Left lung (tissue), 10 donors: ENCODE data around the gene SMIM24. TPM values are rescaled to one million over a fixed set of nuclear protein-coding genes. Genes with fewer than 3 reads are reported as not detected.

Experiments used
- ATAC-seq: fragments of 200-7000 bp; cut with Tn5 transposase; one replicate; pipeline ENCODE4 v1.9.1; 2020; ENCODE audit warnings: moderate library complexity
- DNase-seq, 4 donors: peaks; one replicate each; pipeline ENCODE4 v3.0.0-alpha.2; 2013 to 2020
- H3K27ac ChIP-seq, 2 donors: fragments of 200-600 bp; sonication (generic) in 1 of 2; one replicate each; pipeline versions ENCODE4 v1.5.0 to v1.8.0; 2020 to 2021
- H3K27me3 ChIP-seq, 2 donors: fragments of 200-600 bp; sonication (generic) in 1 of 2; one replicate each; pipeline versions ENCODE4 v1.5.0 to v1.8.0; 2020 to 2021
- H3K36me3 ChIP-seq, 2 donors: fragments of 200-600 bp; sonication (generic) in 1 of 2; one replicate each; pipeline versions ENCODE4 v1.5.0 to v1.8.0; 2020 to 2021
- H3K4me1 ChIP-seq, 2 donors: fragments of 200-600 bp; one replicate each; pipeline ENCODE4 v1.8.0; 2021
- H3K4me3 ChIP-seq, 2 donors: fragments of 200-600 bp; sonication (generic) in 1 of 2; one replicate each; pipeline versions ENCODE4 v1.5.0 to v1.8.0; 2020 to 2021; ENCODE audit warnings: mild to moderate bottlenecking in 1 of 2
- H3K9me3 ChIP-seq, 2 donors: fragments of 200-600 bp; sonication (generic) in 1 of 2; one replicate each; pipeline versions ENCODE4 v1.5.0 to v1.8.0; 2020 to 2021
- intact Hi-C, 2 donors: fragments of 100-400 bp; cut with DNase I; formaldehyde crosslinking; loops; one replicate each; pipeline versions ENCODE4 v1.11.2 to v1.14.2; 2022
- polyA plus RNA-seq, 6 donors: library from polyadenylated mRNA; unstranded; fragments of 120-200 nt; gene quantifications; one replicate each; pipeline ENCODE4 v1.2.1, GENCODE V29; 2013; ENCODE audit not compliant: insufficient read length in 6 of 6
- total RNA-seq, 2 donors: library from RNA; stranded (reverse); fragmentation: NEBNext Ultra II Directional; extraction: Animal tissue kit (Norgen Biotek cat#: 25700); gene quantifications; one replicate each; pipeline ENCODE4 v1.2.1, GENCODE V29; 2021
- TF ChIP-seq, protein P1 (sequence below), 2 donors: fragments of 200-600 bp; sonication (generic) in 1 of 2; IDR thresholded peaks; one replicate each; pipeline versions ENCODE4 v1.5.0 to v1.8.0; 2021; ENCODE audit warnings: antibody characterized with exemption in 2 of 2
- donor health status: DM: no; HTN: yes; CAD: no.
- donor health status: DM: no; HTN: no; CAD: no.

The SMIM24 gene
- total and polyA plus RNA-seq, 8 donors, result 0.78 to 4.6 (median 1.8) TPM; not detected in 2

DNA sequence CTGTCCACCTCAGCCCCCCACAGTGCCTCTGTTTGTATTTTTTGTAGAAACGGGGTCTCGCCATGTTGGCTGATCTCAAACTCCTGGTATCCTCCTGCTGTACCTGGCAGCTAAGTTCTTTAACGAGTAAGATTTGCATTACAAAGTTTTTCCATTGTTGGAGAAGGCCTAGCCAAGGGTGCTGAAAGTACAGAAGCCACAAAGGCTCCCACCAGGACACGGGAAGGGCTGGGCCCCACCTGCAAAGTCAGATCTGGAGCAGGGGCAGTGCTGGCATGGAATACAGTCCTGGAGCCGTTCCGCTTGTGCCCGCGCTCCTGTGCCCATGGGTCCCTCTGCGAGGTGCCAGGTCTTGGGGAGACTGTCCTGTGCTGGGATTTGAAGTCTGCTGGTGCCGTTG is 37.9 kb upstream of the SMIM24 start:
- no peaks in the 10 kb centered on the region for H3K9me3 ChIP-seq
- intact Hi-C loops, result no loop called here
- no peak overlapping the region for H3K27ac ChIP-seq
- no peak for ATAC-seq
- TF ChIP-seq, protein P1, sequence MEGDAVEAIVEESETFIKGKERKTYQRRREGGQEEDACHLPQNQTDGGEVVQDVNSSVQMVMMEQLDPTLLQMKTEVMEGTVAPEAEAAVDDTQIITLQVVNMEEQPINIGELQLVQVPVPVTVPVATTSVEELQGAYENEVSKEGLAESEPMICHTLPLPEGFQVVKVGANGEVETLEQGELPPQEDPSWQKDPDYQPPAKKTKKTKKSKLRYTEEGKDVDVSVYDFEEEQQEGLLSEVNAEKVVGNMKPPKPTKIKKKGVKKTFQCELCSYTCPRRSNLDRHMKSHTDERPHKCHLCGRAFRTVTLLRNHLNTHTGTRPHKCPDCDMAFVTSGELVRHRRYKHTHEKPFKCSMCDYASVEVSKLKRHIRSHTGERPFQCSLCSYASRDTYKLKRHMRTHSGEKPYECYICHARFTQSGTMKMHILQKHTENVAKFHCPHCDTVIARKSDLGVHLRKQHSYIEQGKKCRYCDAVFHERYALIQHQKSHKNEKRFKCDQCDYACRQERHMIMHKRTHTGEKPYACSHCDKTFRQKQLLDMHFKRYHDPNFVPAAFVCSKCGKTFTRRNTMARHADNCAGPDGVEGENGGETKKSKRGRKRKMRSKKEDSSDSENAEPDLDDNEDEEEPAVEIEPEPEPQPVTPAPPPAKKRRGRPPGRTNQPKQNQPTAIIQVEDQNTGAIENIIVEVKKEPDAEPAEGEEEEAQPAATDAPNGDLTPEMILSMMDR (IDR thresholded peaks at IDR 0.05), result no peak
- H3K27me3 ChIP-seq, result no peaks in the 10 kb centered on the region
- peaks cover 0 to 15% of the 10 kb centered on the region in 2 donors for H3K4me1 ChIP-seq
- H3K36me3 ChIP-seq, result peaks cover 0 to 48% of the 10 kb centered on the region in 2 donors
- H3K4me3 ChIP-seq, result no peak overlapping the region
- DNase-seq, result no peak

DNA sequence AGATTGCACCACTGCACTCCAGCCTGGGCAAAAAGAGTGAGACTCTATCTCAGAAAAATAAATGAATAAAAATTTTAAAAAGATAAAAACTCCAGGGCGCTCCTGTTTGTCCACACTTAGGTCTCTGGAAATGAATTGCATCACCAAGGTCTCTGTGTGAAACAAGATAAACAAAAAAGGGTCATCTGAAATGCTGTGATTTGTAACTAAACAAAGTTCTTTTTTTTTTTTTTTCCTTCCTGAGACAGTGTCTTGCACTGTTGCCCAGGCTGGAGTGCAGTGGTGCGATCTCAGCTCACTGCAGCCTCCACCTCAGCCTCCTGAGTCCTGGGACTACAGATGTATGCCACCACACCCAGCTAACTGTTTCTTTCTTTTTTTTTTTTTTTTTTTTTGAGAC is 37.3 kb upstream of the SMIM24 start:
- Histone ChIP-seq H3K27ac (no peak overlapping the region), H3K4me3 (no peak overlapping the region), H3K36me3 (peaks cover 0 to 42% of the 10 kb centered on the region in 2 donors), H3K4me1 (peaks cover 0 to 15% of the 10 kb centered on the region in 2 donors), H3K9me3 (no peaks in the 10 kb centered on the region), H3K27me3 (no peaks in the 10 kb centered on the region)
- intact Hi-C loops, result no loop called here
- no peak for DNase-seq
- TF ChIP-seq, protein P1 (IDR thresholded peaks at IDR 0.05), result no peak
- no peak for ATAC-seq

DNA sequence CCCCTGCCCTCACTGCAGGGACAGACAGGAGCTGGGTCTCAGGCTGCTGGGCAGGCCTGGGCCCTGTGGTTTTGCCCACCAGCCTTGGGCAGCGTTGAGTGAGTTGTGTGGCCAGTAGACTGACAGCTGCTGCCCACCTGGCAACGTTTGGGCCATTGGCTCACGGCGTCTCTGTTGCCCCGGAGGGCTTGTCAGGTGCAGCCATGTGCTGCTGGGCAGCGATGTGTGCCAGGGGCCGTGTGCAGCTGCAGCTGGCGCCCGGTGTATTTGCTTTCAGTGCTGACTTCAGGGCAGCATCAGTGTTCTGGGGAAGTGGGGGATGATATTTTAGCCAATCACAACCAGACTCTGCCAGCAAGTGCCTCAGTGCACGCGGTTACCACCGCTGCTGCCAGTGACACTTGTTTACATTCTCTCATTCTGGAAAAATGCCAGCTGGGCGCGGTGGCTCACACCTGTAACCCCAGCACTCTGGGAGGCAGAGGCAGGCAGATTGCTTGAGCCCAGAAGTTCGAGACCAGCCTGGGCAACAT is 36.4 kb upstream of the SMIM24 start:
- Histone ChIP-seq H3K27me3 (no peaks in the 10 kb centered on the region), H3K36me3 (peaks cover 0 to 34% of the 10 kb centered on the region in 2 donors), H3K4me3 (no peak overlapping the region), H3K9me3 (no peaks in the 10 kb centered on the region), H3K27ac (no peak overlapping the region), H3K4me1 (peaks cover 0 to 18% of the 10 kb centered on the region in 2 donors)
- TF ChIP-seq, protein P1 (IDR thresholded peaks at IDR 0.05), result no peak
- no peak for ATAC-seq
- DNase-seq, result no peak
- intact Hi-C loops, result no loop called here

DNA sequence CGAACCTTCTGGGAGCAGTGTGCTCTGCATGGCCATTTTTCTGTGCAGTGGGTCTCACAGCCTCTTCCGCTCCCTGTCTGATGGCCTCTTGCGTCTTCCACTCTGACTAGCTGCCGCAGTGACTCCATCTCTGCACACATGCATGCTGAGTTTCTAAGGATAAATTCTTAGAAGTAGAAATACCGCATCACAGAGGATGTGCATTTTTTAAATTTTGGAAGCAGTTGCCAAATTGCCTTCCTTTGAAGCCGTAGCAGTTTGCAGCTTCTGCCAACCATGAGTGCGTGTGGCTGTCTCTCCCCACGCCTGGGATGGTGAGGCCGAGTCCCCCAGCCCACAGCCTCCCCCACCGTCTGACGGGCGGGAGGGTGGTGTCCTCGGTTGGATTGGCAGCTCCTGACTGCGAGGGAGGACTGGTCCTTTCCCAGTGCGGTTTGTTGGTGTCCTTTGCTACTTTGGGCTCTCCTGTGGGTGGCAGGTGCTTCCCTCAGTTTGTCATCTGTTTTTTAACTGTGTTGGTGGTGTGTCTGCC is 35.6 kb upstream of the SMIM24 start:
- TF ChIP-seq, protein P1 (IDR thresholded peaks at IDR 0.05), result no peak
- Histone ChIP-seq H3K9me3 (no peaks in the 10 kb centered on the region), H3K27me3 (no peaks in the 10 kb centered on the region), H3K27ac (no peak overlapping the region), H3K4me3 (no peak overlapping the region), H3K36me3 (peaks cover 0 to 36% of the 10 kb centered on the region in 2 donors), H3K4me1 (peaks cover 0 to 20% of the 10 kb centered on the region in 2 donors)
- intact Hi-C loops, result no loop called here
- ATAC-seq (no peak), DNase-seq (no peak)

DNA sequence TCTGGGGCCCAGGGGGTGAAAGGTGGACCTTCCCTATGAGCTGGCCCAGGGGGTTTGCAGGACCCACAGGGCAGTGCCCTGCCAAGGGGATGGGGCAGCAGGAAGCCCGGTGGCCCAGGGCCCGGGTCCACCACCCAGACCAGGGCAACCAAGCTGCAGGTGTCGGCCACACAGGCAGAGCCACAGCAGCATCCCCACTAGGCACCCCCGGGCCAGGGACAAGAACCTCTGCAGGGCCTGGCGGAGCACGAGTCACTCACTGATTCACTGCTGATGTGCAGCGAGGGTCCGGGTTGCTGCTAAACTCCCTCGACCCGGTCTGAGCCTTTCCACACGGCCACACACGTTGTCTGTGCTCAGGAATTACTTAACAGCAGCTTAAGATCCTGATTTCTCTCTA is 34.6 kb upstream of the SMIM24 start:
- ATAC-seq (no peak), DNase-seq (no peak)
- H3K4me1 ChIP-seq, result peaks cover 0 to 22% of the 10 kb centered on the region in 2 donors
- no peak overlapping the region for H3K4me3 ChIP-seq
- intact Hi-C loops, result no loop called here
- no peaks in the 10 kb centered on the region for H3K27me3 ChIP-seq
- no peak overlapping the region for H3K27ac ChIP-seq
- peaks cover 0 to 36% of the 10 kb centered on the region in 2 donors for H3K36me3 ChIP-seq
- TF ChIP-seq, protein P1 (IDR thresholded peaks at IDR 0.05), result no peak
- no peaks in the 10 kb centered on the region for H3K9me3 ChIP-seq
